ENCODE measurements around the gene IRAK2.

IRAK2 gene

DNA sequence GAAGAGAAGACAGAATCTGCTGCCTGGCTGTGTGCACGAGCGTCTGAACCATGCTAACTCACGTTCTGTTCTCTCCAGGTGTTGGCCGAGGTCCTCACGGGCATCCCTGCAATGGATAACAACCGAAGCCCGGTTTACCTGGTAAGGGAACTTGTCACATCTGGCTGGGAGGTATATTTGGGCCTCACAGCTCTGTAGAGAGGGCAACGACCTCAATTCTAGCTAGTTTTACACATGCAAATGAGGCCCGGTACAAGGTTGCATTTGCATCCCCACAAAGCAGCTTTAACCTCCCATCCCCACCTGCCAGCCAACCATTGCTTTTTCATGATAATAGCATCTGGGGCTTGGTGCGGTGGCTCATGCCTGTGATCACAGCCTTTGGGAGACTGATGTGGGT is 61.6 kb downstream of the IRAK2 start:
- DNase-seq: no peak

DNA sequence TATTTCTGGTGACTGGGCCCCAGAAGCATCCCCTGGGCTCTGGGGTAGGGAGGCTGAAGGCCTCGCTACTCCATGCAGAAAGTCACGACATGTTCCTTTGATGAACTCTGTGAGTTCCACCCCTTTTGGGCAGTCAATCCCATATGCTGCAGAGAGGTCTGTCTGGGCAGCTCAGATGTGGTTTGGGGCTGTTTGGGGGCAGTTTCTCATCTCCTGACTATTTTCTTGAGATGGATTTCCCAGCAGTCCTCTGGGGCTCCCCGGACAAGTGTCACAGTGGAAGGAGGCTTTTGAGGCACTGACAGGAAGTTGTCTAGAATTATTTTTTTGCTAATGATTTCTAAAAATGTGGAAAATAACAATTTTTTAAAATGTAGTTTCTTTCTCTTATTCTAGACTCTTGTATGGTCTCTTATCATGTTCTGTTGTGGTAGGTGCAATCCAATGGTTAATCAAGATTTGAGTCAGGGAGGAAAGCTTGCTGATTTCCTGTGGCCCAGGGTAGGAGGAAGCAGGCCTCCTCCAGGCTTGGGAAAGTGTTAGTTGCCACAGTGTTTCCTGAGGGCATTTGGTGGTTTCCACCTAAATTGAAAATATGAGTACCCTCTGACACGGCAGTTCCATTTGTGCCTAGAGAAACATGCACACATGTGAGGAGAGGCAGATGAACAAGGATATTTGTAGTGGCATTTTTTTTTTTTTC is 63.7 kb downstream of the IRAK2 start:
- DNase-seq: no peak

DNA sequence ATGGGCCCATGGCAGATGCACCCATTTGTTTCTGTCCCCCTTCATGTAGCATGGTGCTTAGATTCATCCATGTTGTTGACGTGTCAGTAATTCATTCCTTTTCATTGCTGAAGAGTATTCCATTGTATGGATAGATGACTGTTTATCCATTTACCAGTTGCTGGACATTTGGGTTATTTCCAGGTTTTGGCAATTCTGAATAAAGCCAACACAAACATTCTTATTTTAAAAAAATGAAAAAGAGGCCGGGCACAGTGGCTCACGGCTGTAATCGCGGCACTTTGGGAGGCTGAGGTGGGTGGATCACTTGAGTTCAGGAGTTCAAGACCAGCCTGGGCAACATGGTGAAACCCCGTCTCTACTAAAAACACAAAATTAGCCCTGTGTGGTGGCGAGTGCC is 64.9 kb downstream of the IRAK2 start:
- DNase-seq: no peak

DNA sequence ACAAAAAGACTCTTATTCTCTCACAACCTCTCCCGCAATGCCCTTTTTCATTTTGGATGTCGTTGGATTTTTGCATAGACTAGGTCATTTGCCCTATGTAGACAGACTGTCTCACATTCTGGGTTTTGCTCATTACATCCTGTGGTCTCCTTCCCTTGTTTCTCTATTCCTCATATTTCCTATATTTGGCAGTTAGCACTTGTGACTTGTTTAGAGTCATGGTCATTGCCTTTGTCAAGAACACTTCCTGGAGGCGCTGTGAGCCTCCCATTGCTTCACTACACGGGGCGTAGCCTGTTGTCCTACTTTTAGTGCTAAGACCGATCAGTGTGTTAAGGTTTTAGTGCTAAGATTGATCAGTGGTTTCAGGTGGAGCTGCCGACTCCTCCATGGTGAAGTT is 67.4 kb downstream of the IRAK2 start:
- no peak for DNase-seq

DNA sequence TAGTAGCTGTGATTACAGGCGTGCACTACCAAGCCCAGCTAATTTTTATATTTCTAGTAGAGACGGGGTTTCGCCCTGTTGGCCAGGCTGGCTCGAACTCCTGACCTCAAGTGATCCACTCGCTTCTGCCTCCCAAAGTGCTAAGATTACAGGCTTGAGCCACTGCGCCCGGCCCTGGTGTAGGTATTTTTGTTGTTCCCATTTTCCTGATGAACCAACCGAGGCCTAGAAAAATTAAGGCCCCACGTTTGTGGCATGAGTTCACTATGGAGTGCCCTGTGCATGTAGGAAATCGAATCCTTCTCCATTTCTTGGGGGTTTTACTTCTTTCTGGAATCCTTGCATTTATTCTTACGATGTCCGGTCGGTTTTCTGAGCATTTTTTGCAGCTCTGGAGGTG is 69.3 kb downstream of the IRAK2 start:
- no peak for DNase-seq

DNA sequence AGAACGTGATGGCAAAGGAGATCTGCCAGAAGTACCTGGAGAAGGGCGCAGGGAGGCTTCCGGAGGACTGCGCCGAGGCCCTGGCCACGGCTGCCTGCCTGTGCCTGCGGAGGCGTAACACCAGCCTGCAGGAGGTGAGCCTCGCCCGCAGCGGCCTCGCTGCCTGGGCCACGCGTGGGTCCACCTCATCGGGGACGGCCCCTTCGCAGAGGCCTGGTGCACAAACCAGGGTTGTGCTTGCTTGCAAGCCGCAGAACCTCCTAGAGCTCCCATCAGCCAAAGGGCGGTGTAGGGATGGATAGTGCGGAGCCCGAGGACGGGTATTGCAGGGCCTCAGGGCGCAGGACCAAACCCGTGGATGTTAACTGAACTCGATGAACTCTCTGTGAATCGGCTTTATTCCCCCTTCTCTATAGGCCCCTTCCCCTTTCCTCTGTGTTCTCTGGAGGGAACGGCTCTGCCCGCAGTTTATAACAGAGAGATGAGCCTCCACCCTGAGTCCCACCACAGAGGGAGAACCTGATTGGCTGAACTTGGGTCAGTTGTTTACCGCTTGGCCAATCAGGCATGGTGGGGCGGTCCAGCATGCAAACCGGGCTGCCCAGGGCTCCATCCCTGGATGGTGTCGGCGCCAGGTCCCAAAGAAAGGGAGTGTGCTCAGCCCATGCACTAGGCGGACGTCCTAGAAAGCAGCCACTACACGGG is 70.0 kb downstream of the IRAK2 start:
- DNase-seq: no peak

DNA sequence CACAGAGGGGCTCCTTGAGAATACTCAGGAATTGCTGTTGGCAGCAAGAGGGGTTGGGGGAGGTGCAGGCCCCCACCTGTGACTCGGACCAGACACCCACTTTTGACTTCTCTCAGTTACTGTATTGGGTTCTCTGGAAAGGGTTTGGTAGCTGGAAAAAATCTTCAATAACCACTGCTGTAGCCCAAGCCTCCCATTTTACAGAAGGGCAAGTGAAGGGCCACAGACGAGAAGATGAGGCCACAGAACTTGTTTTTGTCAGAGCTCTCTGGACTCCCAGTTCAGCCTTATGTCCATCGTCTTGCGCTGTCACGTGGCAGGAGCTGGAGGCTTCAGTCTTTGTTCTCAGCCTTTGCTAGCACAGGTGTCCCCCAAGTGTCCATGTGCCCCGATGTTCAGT is 70.8 kb downstream of the IRAK2 start:
- no peak for DNase-seq

DNA sequence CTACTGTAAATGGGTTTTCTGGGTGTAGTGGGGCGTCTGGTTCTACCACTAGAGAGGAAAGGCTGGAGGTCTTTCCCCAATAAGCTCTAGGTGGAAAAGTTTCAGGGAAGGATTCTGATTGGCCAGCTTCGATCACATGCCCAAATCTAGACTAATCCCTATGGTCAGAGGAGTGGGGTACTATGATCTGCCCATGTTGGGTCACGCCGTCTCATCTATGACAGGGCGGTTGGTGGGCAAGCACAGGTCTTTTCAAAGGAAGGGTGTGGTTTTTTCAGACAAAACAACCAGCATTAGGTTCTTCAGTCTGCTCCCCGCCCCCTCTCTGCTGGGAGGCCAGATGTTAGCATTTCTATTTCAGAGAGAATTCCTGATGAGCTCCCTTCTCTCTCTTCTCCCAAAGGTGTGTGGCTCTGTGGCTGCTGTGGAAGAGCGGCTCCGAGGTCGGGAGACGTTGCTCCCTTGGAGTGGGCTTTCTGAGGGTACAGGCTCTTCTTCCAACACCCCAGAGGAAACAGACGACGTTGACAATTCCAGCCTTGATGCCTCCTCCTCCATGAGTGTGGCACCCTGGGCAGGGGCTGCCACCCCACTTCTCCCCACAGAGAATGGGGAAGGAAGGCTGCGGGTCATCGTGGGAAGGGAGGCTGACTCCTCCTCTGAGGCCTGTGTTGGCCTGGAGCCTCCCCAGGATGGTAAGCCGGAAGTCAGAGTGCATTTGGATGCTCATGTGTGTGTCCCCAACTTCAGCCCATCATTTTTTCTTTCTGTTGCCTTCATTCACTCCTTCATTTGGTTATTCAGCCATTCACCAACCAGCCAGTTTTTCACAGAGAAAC is 73.8 kb downstream of the IRAK2 start:
- no peak for DNase-seq

DNA sequence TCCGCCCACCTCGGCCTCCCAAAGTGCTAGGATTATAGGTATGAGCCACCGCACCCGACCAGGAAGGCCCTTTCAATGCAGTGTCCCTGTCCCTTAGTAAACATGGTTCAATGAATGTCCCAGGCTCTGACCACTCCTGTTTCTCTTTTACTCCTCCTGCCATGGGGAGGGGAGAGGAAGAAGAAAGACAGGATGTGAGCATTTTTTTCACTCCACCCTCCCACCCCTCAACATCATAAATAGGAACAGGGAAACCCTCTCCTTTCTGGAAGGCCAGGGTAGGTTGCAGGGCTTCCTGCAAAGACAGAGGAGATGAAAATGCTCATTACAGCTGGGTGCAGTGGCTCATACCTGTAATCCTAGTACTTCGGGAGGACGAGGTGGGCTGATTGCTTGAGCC is 76.1 kb downstream of the IRAK2 start:
- no peak for DNase-seq

DNA sequence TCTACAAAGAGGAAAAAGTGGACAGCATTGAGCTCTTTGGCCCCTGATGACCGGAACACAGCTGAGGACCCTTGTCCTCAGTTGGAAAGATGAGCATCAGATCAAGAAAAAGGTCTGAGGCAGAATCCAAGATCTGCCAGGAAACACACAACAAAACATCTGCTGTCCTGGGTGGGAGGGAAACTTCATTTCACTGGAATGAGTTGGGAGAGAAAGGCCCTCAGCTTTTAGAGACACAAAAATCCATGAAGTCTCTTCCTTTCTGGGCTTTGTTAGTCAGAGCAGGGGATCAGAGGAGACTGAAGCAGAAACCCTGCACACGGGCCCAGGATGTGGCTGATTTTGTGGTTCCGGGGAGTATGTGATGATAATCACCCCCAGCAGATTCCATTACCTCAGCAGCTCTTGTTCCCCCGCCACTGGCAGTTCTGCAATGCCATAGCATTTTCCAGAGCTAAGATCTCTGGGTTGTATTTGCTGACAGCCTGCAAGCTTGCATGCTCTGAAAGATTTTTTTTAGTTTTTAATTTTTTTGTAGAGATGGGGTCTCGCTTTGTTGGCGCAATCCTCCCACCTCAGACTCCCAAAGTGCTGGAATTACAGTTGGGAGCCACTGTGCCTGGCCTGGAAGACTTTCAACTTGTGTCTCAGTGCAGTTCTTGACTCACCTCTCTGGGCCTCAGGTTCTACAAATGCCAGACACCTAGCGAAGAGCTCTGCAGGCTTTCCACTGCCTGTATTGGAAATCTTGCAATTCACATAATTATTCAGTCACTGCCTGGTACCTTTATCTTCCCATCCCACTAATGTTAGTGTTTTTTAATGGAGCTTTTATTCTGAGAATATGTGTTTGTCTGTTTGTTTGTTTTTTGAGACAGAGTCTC is 77.7 kb downstream of the IRAK2 start:
- no peak for DNase-seq

DNA sequence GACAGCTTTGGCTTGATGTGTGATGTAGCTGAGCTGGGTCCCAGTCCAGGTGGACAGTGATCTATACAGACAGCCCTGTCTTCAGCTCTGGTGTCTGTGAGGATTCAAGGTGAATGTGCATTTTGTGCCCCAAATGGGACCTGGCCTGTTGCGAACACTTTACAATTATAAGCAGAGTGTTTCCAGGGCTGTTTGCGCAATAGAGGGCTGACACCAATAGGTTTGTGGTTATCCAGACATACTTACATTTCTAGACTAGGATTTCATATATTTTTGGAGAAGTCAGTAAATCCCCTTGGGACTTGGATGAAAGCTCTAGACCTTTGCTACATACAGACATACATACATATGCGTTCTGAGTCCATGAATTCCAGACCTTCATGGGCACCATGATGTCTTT is 79.3 kb downstream of the IRAK2 start:
- DNase-seq: no peak

DNA sequence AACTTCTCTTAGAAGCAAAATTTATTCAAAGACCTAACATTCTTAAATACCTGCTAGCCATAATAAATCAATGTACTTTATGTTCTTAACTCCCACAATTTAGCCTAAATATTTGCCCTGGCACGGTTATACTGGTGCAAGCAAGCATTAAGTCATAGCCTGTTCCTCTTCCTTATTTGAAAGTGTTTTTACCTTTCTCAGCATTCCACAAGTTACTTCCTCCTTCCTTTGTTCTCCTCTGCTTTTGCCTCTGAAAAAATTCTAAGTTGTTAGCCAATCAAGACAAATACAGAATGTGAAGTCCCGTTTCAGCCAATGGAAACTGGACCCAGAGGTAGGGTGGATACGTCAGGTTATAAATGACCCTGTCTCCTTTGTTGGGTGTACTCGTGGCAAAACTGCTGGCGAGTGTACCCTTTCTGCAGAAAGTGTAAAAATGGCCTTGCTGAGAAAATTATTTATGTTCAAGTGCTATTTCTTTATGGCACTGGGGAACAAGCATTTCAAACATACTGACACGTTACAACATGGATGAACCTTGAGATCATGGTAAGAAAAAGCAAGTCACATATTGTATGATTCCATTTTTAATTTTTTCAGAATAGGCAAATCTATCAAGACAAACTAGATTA is 80.5 kb downstream of the IRAK2 start:
- no peak for DNase-seq

DNA sequence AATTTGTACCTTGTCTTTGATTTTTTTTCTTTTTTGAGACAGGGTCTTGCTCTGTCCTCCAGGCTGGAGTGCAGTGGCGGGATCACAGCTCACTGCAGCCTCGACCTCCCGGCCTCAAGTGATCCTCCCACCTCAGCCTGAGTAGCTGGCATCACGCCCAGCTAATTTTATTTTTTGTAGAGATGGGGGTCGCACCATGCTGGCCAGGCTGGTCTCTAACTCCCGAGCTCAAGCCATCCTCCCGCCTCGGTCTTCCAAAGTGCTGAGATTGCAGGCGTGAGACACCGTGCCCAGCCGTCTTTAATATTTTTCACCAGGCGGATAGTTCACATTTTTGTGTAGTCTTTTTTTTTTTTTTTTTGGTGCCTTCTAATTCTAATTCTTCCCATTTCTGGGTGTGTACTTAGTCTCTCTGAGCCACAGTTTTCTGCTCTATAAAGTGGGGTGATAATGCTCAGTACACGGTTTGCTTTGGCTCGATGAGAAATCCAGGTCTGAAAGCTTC is 83.0 kb downstream of the IRAK2 start:
- DNase-seq: no peak

DNA sequence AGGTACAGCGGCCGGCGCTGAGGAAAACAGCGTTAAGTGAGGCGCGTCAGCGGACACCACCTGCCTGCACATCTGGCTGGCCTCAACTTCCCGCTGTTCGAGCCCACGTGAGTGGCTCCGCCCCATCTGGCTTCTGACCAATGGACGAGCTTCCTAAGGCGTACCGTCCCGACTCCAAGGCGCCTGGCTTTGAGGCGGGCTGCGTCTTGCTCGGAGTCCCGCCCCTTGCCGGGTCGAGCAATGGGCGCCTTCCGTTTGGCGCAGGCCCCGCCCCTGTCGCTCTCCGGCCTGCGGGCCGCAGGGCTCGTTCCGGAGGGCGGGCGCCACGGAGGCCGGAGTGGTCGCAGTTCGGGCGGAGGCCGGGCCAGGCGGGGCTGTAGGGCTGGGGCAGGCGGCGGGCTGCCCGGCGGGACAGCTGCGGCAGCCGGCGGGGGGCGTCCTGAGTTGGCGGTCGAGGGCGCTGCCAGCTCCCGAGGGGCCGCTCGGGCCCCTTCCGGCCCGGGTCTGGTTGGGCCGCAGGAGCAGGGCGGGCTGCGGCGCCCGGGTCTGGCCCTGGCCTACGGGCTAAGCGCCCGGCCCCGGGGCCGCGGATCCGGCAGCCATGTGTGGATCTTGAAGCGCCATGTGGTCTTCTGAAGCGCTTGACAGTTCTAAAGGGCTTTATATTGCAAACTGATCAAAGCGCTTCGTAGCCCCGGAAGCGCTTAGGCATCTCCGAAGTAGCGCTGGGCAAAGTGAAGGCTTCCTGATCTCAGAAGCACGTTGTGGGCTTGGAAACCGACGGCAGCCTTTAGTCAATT is 83.7 kb downstream of the IRAK2 start, which contains the start of gene TATDN2:
Gene TATDN2 (plus strand): TSS at position 276 of the 800 bp plus-strand sequence. CDS start 742 bp downstream, outside the sequence.
- peak; percentile 89 for DNase-seq

DNA sequence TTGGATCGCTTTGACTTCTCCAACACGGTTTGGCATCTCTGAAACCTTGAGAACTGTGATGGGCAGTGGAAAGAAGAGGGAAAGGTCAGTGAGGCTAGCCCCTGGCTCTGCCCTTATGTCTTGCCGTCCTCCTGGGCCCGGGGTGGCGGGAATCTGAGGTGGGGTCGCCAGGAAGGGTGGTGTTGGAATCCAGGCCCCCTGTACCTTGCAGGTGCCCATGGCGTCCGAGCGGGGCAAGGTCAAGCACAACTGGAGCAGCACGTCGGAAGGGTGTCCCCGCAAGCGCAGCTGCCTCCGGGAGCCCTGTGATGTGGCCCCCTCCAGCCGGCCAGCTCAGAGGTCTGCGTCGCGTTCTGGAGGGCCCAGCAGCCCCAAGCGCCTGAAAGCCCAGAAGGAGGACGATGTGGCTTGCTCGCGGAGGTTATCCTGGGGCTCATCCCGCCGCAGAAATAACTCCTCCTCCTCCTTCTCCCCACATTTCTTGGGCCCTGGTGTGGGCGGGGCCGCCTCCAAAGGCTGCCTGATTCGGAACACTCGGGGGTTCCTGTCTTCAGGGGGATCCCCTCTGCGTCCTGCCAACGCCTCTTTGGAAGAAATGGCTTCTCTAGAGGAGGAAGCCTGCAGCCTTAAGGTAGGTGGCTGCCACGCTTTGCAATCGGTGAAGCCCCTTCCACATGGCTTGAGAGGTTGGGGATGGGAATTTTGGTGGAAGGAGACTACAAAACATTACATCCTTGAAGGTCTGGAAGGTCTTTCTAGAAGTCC is 84.4 kb downstream of the IRAK2 start:
- DNase-seq: no peak

DNA sequence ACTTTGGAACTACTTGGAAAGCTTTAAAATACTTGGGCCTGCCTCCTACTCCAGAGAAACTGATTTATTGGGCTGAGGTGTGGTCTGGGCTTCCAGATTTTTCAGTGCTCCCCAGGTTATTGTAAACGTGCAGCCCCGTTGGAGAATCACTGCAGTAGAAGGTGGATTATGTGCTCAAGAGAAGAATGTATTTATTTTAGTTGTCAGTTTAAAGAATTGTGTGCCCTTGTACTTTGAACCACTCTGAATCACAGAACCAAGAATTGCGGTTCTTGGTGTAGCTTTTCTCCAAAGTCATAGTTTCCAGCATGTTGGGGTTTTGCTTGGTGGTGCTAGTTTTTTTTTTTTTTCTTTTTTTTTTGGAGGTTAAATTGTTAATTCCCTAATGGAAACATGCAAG is 85.1 kb downstream of the IRAK2 start:
- DNase-seq: no peak

DNA sequence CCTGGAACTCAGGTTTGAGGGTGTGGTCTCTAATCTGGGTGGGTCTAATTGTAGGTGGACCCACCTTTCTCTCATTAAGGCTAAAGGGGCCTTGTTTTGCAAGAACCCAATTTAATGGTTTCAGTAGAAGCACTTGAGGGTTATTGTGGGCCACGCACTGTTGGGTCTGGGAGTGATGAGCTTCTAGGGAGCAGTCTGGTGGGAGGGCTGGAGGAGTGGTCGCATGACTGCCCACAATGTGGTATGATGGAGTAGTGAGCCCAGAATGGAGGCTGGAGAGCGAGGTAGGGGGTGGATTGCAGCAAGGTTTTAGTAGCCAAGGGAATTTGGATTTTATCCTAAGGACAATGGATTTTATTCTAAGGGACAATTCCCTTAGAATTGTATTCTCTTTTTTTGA is 86.3 kb downstream of the IRAK2 start:
- DNase-seq: no peak

DNA sequence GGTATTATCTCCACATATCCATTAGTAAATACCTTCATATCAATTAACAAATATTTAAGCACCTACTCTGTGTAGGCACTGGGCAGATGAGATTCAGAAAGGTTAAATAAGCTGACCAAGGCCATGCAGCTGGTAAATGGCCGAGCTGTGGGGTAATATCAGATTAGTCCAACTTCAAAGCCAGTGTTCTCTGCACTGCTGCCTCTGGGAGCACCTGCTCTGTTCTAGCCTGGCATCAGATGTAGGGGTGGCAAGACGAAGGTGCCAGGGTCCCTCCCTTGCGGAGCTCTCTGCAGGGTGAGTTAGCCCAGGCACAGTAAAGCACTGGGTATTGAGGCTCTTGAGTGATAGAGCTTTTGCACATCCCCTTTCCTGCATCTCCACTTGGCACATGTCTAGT is 89.0 kb downstream of the IRAK2 start:
- DNase-seq: no peak

DNA sequence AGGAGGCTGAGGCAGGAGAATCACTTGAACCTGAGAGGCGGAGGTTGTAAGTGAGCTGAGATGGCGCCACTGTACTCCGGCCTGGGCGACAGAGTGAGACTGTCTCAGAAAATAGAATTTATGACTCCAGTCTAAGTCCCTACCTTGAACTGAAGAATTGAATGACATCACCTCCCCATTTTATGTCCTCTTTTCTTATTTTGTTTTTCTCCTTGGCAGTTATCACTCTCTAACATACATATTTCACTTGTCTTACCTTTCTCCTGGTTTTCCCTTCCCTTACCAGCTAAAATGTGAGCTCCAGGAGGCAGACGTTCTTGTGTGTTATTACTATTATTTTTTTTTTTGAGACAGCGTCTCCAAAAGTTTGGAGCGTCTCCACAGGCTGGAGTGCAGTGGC is 91.1 kb downstream of the IRAK2 start:
- no peak for DNase-seq

DNA sequence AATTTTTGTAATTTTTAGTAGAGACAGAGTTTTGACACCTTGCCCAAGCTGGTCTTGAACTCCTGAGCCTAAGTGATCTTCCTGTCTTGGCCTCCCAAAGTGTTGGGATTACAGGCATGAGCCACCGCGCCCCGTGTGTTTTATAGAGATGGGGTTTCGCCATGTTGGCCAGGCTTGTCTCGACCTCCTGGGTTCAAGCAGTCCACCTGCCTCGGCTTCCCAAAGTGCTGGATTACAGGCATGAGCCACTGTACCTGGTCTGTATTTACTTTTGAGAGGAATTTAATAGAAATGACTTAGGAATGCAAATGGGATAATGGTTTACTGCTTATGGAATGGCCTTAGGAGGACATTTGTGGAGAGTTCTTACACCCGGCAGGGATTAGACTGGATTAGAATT is 94.3 kb downstream of the IRAK2 start:
- no peak for DNase-seq
